Liver (tissue), 3 donors: ENCODE results near the gene TRIM29.

Source experiments
- CTCF ChIP-seq: fragments of 150-350 bp; IDR thresholded peaks from 2 replicates; pipeline ENCODE4 v1.5.1; 2017; ENCODE audit warnings: improper control_type of control experiment, low read depth, low read length; ENCODE audit not compliant: missing input control
- EGR1 ChIP-seq, 2 donors: IDR thresholded peaks; 2 replicates each; pipeline ENCODE4 v1.6.1; 2016 to 2018; ENCODE audit warnings: antibody characterized with exemption in 2 of 2, low read depth in 2 of 2
- FOXA1 ChIP-seq: IDR thresholded peaks from 2 replicates; pipeline ENCODE4 v1.6.1; 2016; ENCODE audit warnings: antibody characterized with exemption
- FOXA2 ChIP-seq: IDR thresholded peaks from 2 replicates; pipeline ENCODE4 v1.6.1; 2016; ENCODE audit warnings: antibody characterized with exemption
- GABPA ChIP-seq, 2 donors: IDR thresholded peaks in 1 of 2; conservative IDR thresholded peaks in 1 of 2; 2 replicates each; pipeline ENCODE4 v1.6.1; 2016; ENCODE audit warnings: antibody characterized with exemption in 2 of 2, mild to moderate bottlenecking in 1 of 2, moderate library complexity in 1 of 2
- RAD21 ChIP-seq, 2 donors: IDR thresholded peaks; 2 replicates each; pipeline ENCODE4 v1.6.1; 2016; ENCODE audit warnings: antibody characterized with exemption in 2 of 2, mild to moderate bottlenecking in 2 of 2
- REST ChIP-seq: IDR thresholded peaks from 2 replicates; pipeline ENCODE4 v1.6.1; 2016; ENCODE audit warnings: antibody characterized with exemption, mild to moderate bottlenecking
- RXRA ChIP-seq, 2 donors: IDR thresholded peaks; 2 replicates each; pipeline ENCODE4 v1.6.1; 2017 to 2018; ENCODE audit warnings: antibody characterized with exemption in 2 of 2, mild to moderate bottlenecking in 1 of 2
- SP1 ChIP-seq: IDR thresholded peaks from 2 replicates; pipeline ENCODE4 v1.6.1; 2018; ENCODE audit warnings: antibody characterized with exemption, mild to moderate bottlenecking
- TAF1 ChIP-seq: conservative IDR thresholded peaks from 2 replicates; pipeline ENCODE4 v1.6.1; 2016; ENCODE audit warnings: antibody characterized with exemption, mild to moderate bottlenecking
- YY1 ChIP-seq: IDR thresholded peaks from 2 replicates; pipeline ENCODE4 v1.6.1; 2016; ENCODE audit warnings: antibody characterized with exemption, mild to moderate bottlenecking
- TF ChIP-seq, protein P1 (sequence below): IDR thresholded peaks from 2 replicates; pipeline ENCODE4 v1.6.1; 2016; ENCODE audit warnings: antibody characterized with exemption
- donor health status: healthy.
- donor health status: healthy.

- TF ChIP-seq CTCF (no peak), TAF1 (no peak), FOXA2 (no peak), SP1 (no peak), FOXA1 (no peak), RAD21 (IDR thresholded peaks at IDR 0.05) (no peak), YY1 (no peak), REST (no peak), GABPA (IDR thresholded peaks at IDR 0.05 in 1 of 2, conservative IDR thresholded peaks at IDR 0.05 in 1 of 2) (no peak), RXRA (IDR thresholded peaks at IDR 0.05) (no peak), EGR1 (IDR thresholded peaks at IDR 0.05; ENCODE audit: low read depth in 2 of 2) (no peak)
- TF ChIP-seq, protein P1, sequence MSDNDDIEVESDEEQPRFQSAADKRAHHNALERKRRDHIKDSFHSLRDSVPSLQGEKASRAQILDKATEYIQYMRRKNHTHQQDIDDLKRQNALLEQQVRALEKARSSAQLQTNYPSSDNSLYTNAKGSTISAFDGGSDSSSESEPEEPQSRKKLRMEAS = no peak
These were observed 5.8 kb downstream of the TRIM29 start for GRCh38 chr11:120131941-120132644.
